Cardiac muscle cell (in vitro differentiated cells and primary cell): Measurements from ENCODE around the gene B3GAT1. TPM values are rescaled to one million over a fixed set of nuclear protein-coding genes. Genes with fewer than 3 reads are reported as not detected.
"Not testable (repeated sequence)": the region's sequence is repeated elsewhere in the genome, so short reads cannot be mapped to it uniquely, and the experiment has no call there.

Experiments
- DNase-seq, 2 donors: peaks; one replicate each; pipeline versions ENCODE4 v3.0.0 to v3.0.0-alpha.2; 2010 to 2017; ENCODE audit warnings: low read depth in 1 of 2, low spot score in 1 of 2
- H3K27ac ChIP-seq: fragments of 200-600 bp; sonication (generic); 2 replicates; pipeline ENCODE4 v1.5.1; 2016
- H3K27me3 ChIP-seq: fragments of 200-600 bp; sonication (generic); 2 replicates; pipeline ENCODE4 v1.6.0; 2016; ENCODE audit warnings: control low read depth
- H3K36me3 ChIP-seq: fragments of 200-600 bp; sonication (generic); 2 replicates; pipeline ENCODE4 v1.5.1; 2016; ENCODE audit warnings: control low read depth
- H3K4me1 ChIP-seq: fragments of 200-600 bp; sonication (generic); 2 replicates; pipeline ENCODE4 v1.8.1; 2017; ENCODE audit warnings: low read depth, mild to moderate bottlenecking, mixed run types
- H3K4me3 ChIP-seq: fragments of 200-600 bp; sonication (generic); 2 replicates; pipeline ENCODE4 v1.5.1; 2016; ENCODE audit warnings: mild to moderate bottlenecking
- H3K9me3 ChIP-seq: fragments of 200-600 bp; sonication (generic); 2 replicates; pipeline ENCODE4 v1.5.1; 2017; ENCODE audit warnings: low read depth, mild to moderate bottlenecking, control low read depth
- CTCF ChIP-seq: IDR thresholded peaks from 2 replicates; pipeline ENCODE4 v1.5.1; 2012; ENCODE audit warnings: low read depth, mild to moderate bottlenecking, low read length
- polyA plus RNA-seq: library from polyadenylated mRNA; unstranded; fragments of >200 nt; fragmentation: Nextera tagmentation; extraction: Ambion mirVana; gene quantifications from 2 replicates; pipeline ENCODE4 v1.2.1, GENCODE V29; 2016
- total RNA-seq: library from RNA; depleted of rRNA; stranded (reverse); fragments of >200 nt; gene quantifications from 2 replicates; pipeline ENCODE4 v1.2.3, GENCODE V29; 2016

Gene B3GAT1
- total and polyA plus RNA-seq, 2 experiments from 2014 or later: 1.5 TPM; not detected in 1

- no peaks in the 10 kb centered on the region for H3K4me1 ChIP-seq
- no peaks in the 10 kb centered on the region for H3K36me3 ChIP-seq
- no peak overlapping the region for H3K4me3 ChIP-seq
- H3K27ac ChIP-seq: no peak overlapping the region
- DNase-seq: no peak
- H3K9me3 ChIP-seq: no peaks in the 10 kb centered on the region
- H3K27me3 ChIP-seq: no peaks in the 10 kb centered on the region
- TF ChIP-seq CTCF: no peak
These were observed 65.1 kb downstream of the B3GAT1 start for GRCh38 chr11:134346976-134347350.

DNA sequence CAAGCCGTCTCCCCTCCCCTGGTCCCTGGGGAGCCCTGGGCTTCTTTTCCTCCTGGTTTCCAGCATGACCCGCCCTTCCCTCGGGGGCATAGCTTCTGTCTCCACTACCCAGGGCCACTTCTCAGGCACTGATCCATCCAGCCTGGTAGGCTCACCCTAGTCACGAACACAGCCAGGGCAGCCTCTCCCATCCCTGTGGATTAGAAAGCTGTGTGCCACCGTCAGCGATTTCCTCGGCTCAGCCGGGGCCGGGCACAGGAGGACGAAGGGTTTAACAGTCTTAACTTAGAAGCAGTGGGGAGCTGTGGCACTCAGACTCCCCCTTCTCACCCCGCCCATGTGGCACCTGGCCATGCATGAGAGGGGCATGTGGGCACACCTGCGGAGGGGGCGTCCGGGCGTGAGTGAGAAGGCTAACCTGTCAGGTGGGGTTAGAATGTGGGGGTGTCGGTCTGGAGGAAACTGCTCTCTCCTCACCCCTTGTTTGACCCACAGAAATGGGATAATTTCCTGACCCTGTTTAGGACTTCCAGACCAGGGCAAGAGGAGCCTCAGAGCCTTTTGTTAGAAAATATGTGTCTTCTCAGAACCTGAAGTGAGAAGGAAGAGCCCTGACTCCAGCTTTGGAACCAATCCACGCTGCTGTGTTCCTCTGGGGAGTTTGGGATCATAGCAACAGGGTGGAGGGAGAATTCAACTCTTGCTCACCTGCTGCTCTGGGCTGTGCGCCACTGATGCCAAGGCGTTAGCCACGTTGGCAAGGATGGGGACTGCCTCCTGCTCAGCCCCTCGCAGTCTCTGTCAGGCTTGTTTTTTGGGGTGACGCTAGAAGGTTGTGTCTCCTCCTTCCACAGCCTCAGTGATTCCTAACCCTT, 65.7 kb downstream of the B3GAT1 start:
- DNase-seq: no peak
- Histone ChIP-seq H3K9me3 (no peaks in the 10 kb centered on the region), H3K27ac (no peak overlapping the region), H3K4me3 (no peak overlapping the region), H3K36me3 (no peaks in the 10 kb centered on the region), H3K27me3 (no peaks in the 10 kb centered on the region), H3K4me1 (no peaks in the 10 kb centered on the region)
- TF ChIP-seq CTCF: no peak

DNA sequence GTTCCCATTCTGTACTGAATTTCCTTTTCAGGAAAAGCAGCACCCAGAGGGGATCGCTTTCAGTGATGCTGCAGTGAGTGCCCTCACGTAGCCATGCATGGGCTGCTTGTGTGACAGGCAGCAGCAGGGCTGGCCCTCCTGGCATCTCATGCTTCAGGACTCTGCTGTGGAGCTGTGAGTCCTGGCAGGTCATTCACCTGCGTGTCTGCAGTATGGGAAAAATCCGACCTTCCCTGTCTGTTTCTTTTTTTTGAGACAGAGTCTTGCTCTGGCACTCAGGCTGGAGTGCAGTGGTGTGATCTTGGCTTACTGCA, 66.8 kb downstream of the B3GAT1 start:
- Histone ChIP-seq H3K4me1 (no peaks in the 10 kb centered on the region), H3K36me3 (no peaks in the 10 kb centered on the region), H3K4me3 (no peak overlapping the region), H3K27ac (no peak overlapping the region), H3K27me3 (no peaks in the 10 kb centered on the region), H3K9me3 (no peaks in the 10 kb centered on the region)
- no peak for DNase-seq
- TF ChIP-seq CTCF: no peak

DNA sequence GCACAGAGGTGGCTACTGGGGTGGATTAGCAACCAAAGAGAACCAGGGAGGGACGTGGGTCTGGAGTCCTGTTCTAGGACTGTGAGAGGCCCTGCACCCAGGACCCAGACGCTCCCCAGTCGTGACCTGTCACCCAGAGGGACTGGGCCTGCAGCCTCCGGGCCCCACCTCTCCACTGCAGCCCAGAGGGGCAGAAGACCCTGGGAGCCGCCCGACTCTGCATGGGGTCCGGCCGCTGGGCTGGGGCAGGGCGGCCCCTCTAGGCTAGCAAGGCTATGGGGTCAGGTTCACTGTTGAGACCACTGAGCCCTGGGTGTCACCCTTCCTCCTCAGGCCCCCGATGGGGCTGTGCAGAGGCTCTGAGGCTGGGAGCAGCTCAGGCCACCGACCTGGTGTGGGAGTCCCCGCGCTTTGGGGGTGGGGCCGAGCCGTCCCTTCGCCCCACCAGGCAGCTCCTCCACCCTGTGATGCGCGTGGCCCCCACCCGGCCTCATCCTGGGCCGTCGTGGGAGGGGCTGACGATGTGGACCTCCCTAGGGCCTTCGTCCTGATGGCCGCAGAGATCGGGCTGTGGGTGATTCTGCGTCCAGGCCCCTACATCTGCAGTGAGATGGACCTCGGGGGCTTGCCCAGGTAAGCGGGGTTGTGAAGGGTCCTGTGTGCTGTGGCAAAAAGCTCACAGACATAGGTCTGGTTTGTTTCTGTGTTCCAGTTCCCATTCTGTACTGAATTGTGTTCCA, 67.4 kb downstream of the B3GAT1 start:
- H3K27me3 ChIP-seq, H3K27ac ChIP-seq, H3K9me3 ChIP-seq, DNase-seq, H3K4me3 ChIP-seq, H3K4me1 ChIP-seq, H3K36me3 ChIP-seq: not testable (repeated sequence)

- Histone ChIP-seq H3K9me3 (no peaks in the 10 kb centered on the region), H3K4me1 (no peaks in the 10 kb centered on the region), H3K4me3 (no peak overlapping the region), H3K27ac (no peak overlapping the region), H3K36me3 (no peaks in the 10 kb centered on the region), H3K27me3 (no peaks in the 10 kb centered on the region)
- no peak for DNase-seq
- TF ChIP-seq CTCF: no peak
These were observed 68.4 kb downstream of the B3GAT1 start for GRCh38 chr11:134343646-134344045.
